K562 (cell line): Measurements from ENCODE around the gene RACK1. TPM values are rescaled to one million over a fixed set of nuclear protein-coding genes. Genes with fewer than 3 reads are reported as not detected.

Experiments used
- CHD2 ChIP-seq: IDR thresholded peaks from 2 replicates; pipeline ENCODE4 v1.6.1; 2011; ENCODE audit warnings: low read depth, low read length
- EGR1 ChIP-seq: fragments of 450-650 bp; conservative IDR thresholded peaks from 2 replicates; pipeline ENCODE4 v1.6.1; 2017; ENCODE audit warnings: mild to moderate bottlenecking
- FUS ChIP-seq: fragments of 200-400 bp; formaldehyde crosslinking; optimal IDR thresholded peaks from 2 replicates; pipeline ENCODE3; 2017; ENCODE audit warnings: low read depth, low read length
- HDAC1 ChIP-seq, 2 experiments: fragments of 450-650 bp; IDR thresholded peaks; 2 replicates each; pipeline ENCODE4 v1.6.1; 2016 to 2017; ENCODE audit warnings: inconsistent platforms in 1 of 2, mild to moderate bottlenecking in 1 of 2, moderate library complexity in 1 of 2
- HDAC2 ChIP-seq: fragments of 450-650 bp; IDR thresholded peaks from 2 replicates; pipeline ENCODE4 v1.6.1; 2016; ENCODE audit warnings: mild to moderate bottlenecking
- MTF1 ChIP-seq: fragments of 250-450 bp; sonication (Bioruptor Pico); IDR thresholded peaks from 2 replicates; pipeline ENCODE4 v1.9.0; 2021; ENCODE audit warnings: moderate library complexity, mild to moderate bottlenecking, inconsistent platforms, borderline replicate concordance
- NCOA4 ChIP-seq: fragments of 450-650 bp; IDR thresholded peaks from 2 replicates; pipeline ENCODE4 v1.6.1; 2018; ENCODE audit warnings: mild to moderate bottlenecking; ENCODE audit not compliant: partially characterized antibody
- PYGO2 ChIP-seq: fragments of 450-650 bp; IDR thresholded peaks from 2 replicates; pipeline ENCODE4 v1.6.1; 2016; ENCODE audit warnings: mild to moderate bottlenecking, missing genetic modification characterization, moderate library complexity, missing compliant biosample characterization
- RBM15 ChIP-seq: fragments of 200-400 bp; formaldehyde crosslinking; IDR thresholded peaks from 2 replicates; pipeline ENCODE4 v1.6.1; 2018; ENCODE audit warnings: mild to moderate bottlenecking, low read length, moderate library complexity; ENCODE audit not compliant: insufficient read depth
- SAFB ChIP-seq: fragments of 200-400 bp; formaldehyde crosslinking; IDR thresholded peaks from 2 replicates; pipeline ENCODE4 v1.6.1; 2017; ENCODE audit warnings: low read depth, low read length, borderline replicate concordance
- SAFB2 ChIP-seq: fragments of 200-400 bp; formaldehyde crosslinking; IDR thresholded peaks from 2 replicates; pipeline ENCODE4 v1.6.1; 2018; ENCODE audit warnings: borderline replicate concordance, low read length, low read depth, moderate library complexity; ENCODE audit not compliant: severe bottlenecking
- SIN3A ChIP-seq, 2 experiments: fragments of 150-350 bp in 1 of 2; IDR thresholded peaks; 2 replicates each; pipeline ENCODE4 v1.6.1; 2011 to 2016; ENCODE audit warnings: borderline replicate concordance in 2 of 2, low read depth in 2 of 2, low read length in 2 of 2, mild to moderate bottlenecking in 2 of 2, moderate library complexity in 2 of 2; ENCODE audit not compliant: control insufficient read depth in 1 of 2
- SREBF2 ChIP-seq: sonication (generic); formaldehyde crosslinking; IDR thresholded peaks from 2 replicates; pipeline ENCODE4 v1.4.0; 2020; ENCODE audit warnings: mild to moderate bottlenecking, missing genetic modification reagents
- TEAD1 ChIP-seq, 2 experiments: fragments of 450-650 bp in 1 of 2; sonication (generic) in 1 of 2; formaldehyde crosslinking; IDR thresholded peaks; 2 replicates each; pipeline versions ENCODE4 v1.4.0 to v1.8.0; 2020 to 2022; ENCODE audit warnings: mild to moderate bottlenecking in 2 of 2, missing genetic modification reagents in 1 of 2
- WHSC1 ChIP-seq: IDR thresholded peaks from one replicate; pipeline ENCODE4 v1.6.1; 2012; ENCODE audit warnings: low read length, control low read depth, inconsistent platforms
- ZNF23 ChIP-seq: fragments of 250-450 bp; sonication (Bioruptor Pico); IDR thresholded peaks from 2 replicates; pipeline ENCODE4 v1.4.0; 2020; ENCODE audit warnings: mild to moderate bottlenecking
- ZNF324 ChIP-seq: fragments of 250-450 bp; sonication (Bioruptor Pico); IDR thresholded peaks from 2 replicates; pipeline ENCODE4 v1.4.0; 2020; ENCODE audit warnings: mild to moderate bottlenecking
- ZNF764 ChIP-seq: fragments of 250-450 bp; sonication (Bioruptor Pico); IDR thresholded peaks from 2 replicates; pipeline ENCODE4 v1.4.0; 2020; ENCODE audit warnings: low read depth, mild to moderate bottlenecking, moderate library complexity
- polyA plus RNA-seq, 8 experiments: library from polyadenylated mRNA; depleted of rRNA in 4 of 8; stranded (reverse) in 5 of 8; unstranded in 3 of 8; fragments of >200 nt; fragmentation: Nextera tagmentation in 2 of 8; fragmentation: Illumina TruSeq in 1 of 8; extraction: Ambion mirVana in 2 of 8; extraction: Trizol in 1 of 8; gene quantifications; 2 replicates each; pipeline versions ENCODE4 v1.2.1 to v1.2.3, GENCODE V29; 2011 to 2014; ENCODE audit warnings: inconsistent platforms in 1 of 8, missing spikeins in 1 of 8
- total RNA-seq, 7 experiments: library from RNA; depleted of rRNA in 6 of 7; stranded (reverse); fragments of >200 nt in 6 of 7; fragmentation: Illumina TruSeq in 2 of 7; extraction: Trizol in 2 of 7; gene quantifications; 2 replicates each; pipeline versions ENCODE4 v1.2.1 to v1.2.3, GENCODE V29; 2011 to 2021; ENCODE audit warnings: low replicate concordance in 1 of 7
- TF ChIP-seq, protein P1 (sequence below): fragments of 450-650 bp; IDR thresholded peaks from 2 replicates; pipeline ENCODE4 v1.7.0; 2016; ENCODE audit warnings: borderline replicate concordance
- TF ChIP-seq, protein P2 (sequence below), 2 experiments: fragments of 450-650 bp; conservative IDR thresholded peaks; 2 replicates each; pipeline ENCODE4 v1.6.1; 2017; ENCODE audit warnings: mild to moderate bottlenecking in 2 of 2, moderate library complexity in 2 of 2
- TF ChIP-seq, protein P3 (sequence below): sonication (generic); formaldehyde crosslinking; IDR thresholded peaks from 2 replicates; pipeline ENCODE4 v1.8.1; 2022; ENCODE audit warnings: missing genetic modification reagents
- TF ChIP-seq, protein P4 (sequence below): fragments of 250-450 bp; sonication (Bioruptor Pico); IDR thresholded peaks from 2 replicates; pipeline ENCODE4 v1.4.0; 2020; ENCODE audit warnings: borderline replicate concordance

The RACK1 gene
- total and polyA plus RNA-seq, 9 of the 15 experiments (the other 6 are each of a cell fraction or from before 2014, with no cell fraction given): 2,303 to 5,311 (median 3,833) TPM

DNA sequence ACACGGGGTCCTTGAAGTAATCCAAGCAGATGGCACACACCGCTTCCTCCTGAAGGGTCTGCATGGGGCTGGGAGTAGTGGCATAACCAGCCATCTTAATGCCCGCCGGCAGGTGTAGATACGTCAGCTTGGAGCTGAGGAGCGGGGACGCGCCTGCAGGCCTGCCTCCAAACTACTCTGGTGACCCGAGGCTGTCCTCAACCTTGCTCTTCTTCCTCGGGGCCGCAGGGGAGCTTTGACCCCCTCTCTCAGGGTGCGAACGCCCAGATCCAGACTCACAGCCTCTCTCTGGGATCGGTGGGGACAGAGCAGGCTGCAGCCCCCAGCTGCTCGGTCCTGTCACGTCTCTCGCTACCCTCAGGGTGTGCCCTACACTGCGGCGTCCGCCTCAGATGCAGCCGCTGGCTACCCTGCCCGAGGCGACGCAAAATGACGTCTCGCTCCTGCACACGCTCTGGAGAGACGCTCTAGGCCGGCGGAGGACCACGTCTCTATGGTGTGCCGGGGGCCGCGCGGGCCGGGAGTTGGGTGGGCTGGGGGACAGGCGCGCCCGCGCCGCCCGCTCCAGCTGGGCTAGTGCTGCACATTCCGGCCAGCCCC lies 17.1 kb upstream of the RACK1 start, which contains the start of gene TRIM52 (continued):
- TF ChIP-seq, protein P1, sequence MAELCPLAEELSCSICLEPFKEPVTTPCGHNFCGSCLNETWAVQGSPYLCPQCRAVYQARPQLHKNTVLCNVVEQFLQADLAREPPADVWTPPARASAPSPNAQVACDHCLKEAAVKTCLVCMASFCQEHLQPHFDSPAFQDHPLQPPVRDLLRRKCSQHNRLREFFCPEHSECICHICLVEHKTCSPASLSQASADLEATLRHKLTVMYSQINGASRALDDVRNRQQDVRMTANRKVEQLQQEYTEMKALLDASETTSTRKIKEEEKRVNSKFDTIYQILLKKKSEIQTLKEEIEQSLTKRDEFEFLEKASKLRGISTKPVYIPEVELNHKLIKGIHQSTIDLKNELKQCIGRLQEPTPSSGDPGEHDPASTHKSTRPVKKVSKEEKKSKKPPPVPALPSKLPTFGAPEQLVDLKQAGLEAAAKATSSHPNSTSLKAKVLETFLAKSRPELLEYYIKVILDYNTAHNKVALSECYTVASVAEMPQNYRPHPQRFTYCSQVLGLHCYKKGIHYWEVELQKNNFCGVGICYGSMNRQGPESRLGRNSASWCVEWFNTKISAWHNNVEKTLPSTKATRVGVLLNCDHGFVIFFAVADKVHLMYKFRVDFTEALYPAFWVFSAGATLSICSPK: no peak
- TF ChIP-seq, protein P2, sequence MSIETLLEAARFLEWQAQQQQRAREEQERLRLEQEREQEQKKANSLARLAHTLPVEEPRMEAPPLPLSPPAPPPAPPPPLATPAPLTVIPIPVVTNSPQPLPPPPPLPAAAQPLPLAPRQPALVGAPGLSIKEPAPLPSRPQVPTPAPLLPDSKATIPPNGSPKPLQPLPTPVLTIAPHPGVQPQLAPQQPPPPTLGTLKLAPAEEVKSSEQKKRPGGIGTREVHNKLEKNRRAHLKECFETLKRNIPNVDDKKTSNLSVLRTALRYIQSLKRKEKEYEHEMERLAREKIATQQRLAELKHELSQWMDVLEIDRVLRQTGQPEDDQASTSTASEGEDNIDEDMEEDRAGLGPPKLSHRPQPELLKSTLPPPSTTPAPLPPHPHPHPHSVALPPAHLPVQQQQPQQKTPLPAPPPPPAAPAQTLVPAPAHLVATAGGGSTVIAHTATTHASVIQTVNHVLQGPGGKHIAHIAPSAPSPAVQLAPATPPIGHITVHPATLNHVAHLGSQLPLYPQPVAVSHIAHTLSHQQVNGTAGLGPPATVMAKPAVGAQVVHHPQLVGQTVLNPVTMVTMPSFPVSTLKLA (conservative IDR thresholded peaks at IDR 0.05): peak; percentile 94 to 97
- TF ChIP-seq SREBF2 (CRISPR knock-in tag) (no peak), EGR1 (no peak), SIN3A (IDR thresholded peaks at IDR 0.05; ENCODE audit: borderline replicate concordance in 2 of 2, control insufficient read depth in 1 of 2, low read depth in 2 of 2, low read length in 2 of 2) (peak; percentile 84 to 96; a peak in 3 of 4 replicates), ZNF324 (CRISPR knock-in tag) (no peak), SAFB2 (no peak), SAFB (no peak), MTF1 (no peak), TEAD1 (CRISPR knock-in tag; IDR thresholded peaks at IDR 0.05) (no peak), NCOA4 (no peak), PYGO2 (no peak), CHD2 (no peak), ZNF764 (CRISPR knock-in tag) (no peak), RBM15 (no peak), WHSC1 (no peak), HDAC2 (peak; percentile 73; the same call in 1 of the 2 replicates), ZNF23 (CRISPR knock-in tag) (no peak), FUS (no peak), HDAC1 (IDR thresholded peaks at IDR 0.05) (peak in 1 of 2 experiments; percentile 93; a peak in 2 of 4 replicates)
- TF ChIP-seq, protein P3, sequence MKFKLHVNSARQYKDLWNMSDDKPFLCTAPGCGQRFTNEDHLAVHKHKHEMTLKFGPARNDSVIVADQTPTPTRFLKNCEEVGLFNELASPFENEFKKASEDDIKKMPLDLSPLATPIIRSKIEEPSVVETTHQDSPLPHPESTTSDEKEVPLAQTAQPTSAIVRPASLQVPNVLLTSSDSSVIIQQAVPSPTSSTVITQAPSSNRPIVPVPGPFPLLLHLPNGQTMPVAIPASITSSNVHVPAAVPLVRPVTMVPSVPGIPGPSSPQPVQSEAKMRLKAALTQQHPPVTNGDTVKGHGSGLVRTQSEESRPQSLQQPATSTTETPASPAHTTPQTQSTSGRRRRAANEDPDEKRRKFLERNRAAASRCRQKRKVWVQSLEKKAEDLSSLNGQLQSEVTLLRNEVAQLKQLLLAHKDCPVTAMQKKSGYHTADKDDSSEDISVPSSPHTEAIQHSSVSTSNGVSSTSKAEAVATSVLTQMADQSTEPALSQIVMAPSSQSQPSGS (CRISPR knock-in tag): 0 out of 2 replicates have a peak, but pooled peaks have one; percentile 13
- TF ChIP-seq, protein P4, sequence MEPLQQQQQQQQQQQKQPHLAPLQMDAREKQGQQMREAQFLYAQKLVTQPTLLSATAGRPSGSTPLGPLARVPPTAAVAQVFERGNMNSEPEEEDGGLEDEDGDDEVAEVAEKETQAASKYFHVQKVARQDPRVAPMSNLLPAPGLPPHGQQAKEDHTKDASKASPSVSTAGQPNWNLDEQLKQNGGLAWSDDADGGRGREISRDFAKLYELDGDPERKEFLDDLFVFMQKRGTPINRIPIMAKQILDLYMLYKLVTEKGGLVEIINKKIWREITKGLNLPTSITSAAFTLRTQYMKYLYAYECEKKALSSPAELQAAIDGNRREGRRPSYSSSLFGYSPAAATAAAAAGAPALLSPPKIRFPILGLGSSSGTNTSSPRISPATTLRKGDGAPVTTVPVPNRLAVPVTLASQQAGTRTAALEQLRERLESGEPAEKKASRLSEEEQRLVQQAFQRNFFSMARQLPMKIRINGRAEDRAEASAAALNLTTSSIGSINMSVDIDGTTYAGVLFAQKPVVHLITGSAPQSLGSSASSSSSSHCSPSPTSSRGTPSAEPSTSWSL (CRISPR knock-in tag): no peak
